ENCODE measurements around the gene SNRPN. TPM values are rescaled to one million over a fixed set of nuclear protein-coding genes. Genes with fewer than 3 reads are reported as not detected.
A peak's percentile ranks its signal among the peaks of the same experiment; 100 is the strongest.
"Not testable (repeated sequence)": the region's sequence is repeated elsewhere in the genome, so short reads cannot be mapped to it uniquely, and the experiment has no call there.

Gene SNRPN
- total RNA-seq = 182 and 217 TPM in 2 replicates

GRCh38 chr15:24954783-24955530 is at the start of gene SNRPN, which contains the start of gene SNURF:
Gene SNRPN, plus strand, starts transcription at chr15:24954987. Its CDS starts 19,467 bp downstream, at chr15:24974454.
Gene SNURF, plus strand, starts transcription at chr15:24954987. Its CDS starts 62 bp downstream, at chr15:24955049.
- DNase-seq (ENCODE audit: low read depth) = peak; percentile 39

GRCh38 chr15:24916305-24917009 is 38.3 kb upstream of the SNRPN start:
- DNase-seq (ENCODE audit: low read depth) = no peak

- no peak for DNase-seq (ENCODE audit: low read depth)
These were observed 37.4 kb upstream of the SNRPN start for GRCh38 chr15:24917431-24917830.

GRCh38 chr15:24919446-24919845 is 35.3 kb upstream of the SNRPN start:
- DNase-seq (ENCODE audit: low read depth) = no peak

DNA sequence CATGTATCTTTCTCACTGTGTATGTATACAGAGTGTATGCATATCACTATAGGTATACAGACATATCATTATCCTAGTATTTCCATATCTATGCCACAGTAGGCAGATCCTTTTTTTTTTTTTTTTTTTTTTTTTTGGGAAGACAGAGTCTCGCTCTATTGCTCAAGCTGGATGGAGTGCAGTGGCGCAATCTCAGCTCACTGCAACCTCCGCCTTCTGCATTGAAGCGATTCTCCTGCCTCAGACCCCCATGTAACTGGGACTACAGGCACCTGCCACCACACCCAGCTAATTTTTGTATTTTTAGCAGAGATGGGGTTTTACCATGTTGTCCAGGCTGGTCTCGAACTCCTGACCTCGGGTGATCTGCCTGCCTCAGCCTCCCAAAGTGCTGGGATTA is 32.0 kb upstream of the SNRPN start:
- not testable (repeated sequence) for DNase-seq (ENCODE audit: low read depth)

- no peak for DNase-seq (ENCODE audit: low read depth)
These were observed 30.6 kb upstream of the SNRPN start for GRCh38 chr15:24924153-24924552.

- no peak for DNase-seq (ENCODE audit: low read depth)
These were observed 30.2 kb upstream of the SNRPN start for GRCh38 chr15:24924621-24925020.

- DNase-seq (ENCODE audit: low read depth) = not testable (repeated sequence)
These were observed 22.7 kb upstream of the SNRPN start for GRCh38 chr15:24931874-24932732.

GRCh38 chr15:24933716-24934115 is 21.1 kb upstream of the SNRPN start:
- no peak for DNase-seq (ENCODE audit: low read depth)

- not testable (repeated sequence) for DNase-seq (ENCODE audit: low read depth)
These were observed 16.6 kb upstream of the SNRPN start for GRCh38 chr15:24938224-24938623.

GRCh38 chr15:24940236-24940635 is 14.6 kb upstream of the SNRPN start:
- no peak for DNase-seq (ENCODE audit: low read depth)

- no peak for DNase-seq (ENCODE audit: low read depth)
These were observed 11.4 kb upstream of the SNRPN start for GRCh38 chr15:24943361-24943760.

GRCh38 chr15:24944954-24945353 is 9.8 kb upstream of the SNRPN start:
- no peak for DNase-seq (ENCODE audit: low read depth)

GRCh38 chr15:24945711-24946110 is 9.1 kb upstream of the SNRPN start:
- no peak for DNase-seq (ENCODE audit: low read depth)

DNA sequence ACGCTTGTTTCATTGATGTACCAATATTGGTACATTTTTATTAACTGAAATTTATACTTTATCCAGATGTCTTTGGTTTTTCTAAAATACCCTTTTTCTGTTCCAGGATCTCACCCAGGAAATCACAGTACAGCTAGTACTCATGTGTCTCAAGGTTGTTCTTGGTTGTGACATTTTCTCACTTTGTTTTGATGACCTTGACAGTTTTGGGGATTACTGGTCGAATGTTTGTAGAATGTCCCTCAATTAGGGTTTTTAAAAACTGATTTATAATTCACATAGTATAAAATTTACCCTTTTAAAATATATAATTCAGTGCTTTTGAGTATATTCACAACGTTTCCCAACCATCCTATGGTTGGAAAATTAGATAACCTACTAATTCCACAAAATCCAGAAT is 6.3 kb upstream of the SNRPN start:
- no peak for DNase-seq (ENCODE audit: low read depth)

GRCh38 chr15:24955531-24955921 is 739 bp downstream of the SNRPN start:
- DNase-seq (ENCODE audit: low read depth) = no peak

GRCh38 chr15:24956111-24956838 is 1.5 kb downstream of the SNRPN start:
- DNase-seq (ENCODE audit: low read depth) = peak; percentile 73

- DNase-seq (ENCODE audit: low read depth) = no peak
These were observed 2.9 kb downstream of the SNRPN start for GRCh38 chr15:24957691-24958090.

DNA sequence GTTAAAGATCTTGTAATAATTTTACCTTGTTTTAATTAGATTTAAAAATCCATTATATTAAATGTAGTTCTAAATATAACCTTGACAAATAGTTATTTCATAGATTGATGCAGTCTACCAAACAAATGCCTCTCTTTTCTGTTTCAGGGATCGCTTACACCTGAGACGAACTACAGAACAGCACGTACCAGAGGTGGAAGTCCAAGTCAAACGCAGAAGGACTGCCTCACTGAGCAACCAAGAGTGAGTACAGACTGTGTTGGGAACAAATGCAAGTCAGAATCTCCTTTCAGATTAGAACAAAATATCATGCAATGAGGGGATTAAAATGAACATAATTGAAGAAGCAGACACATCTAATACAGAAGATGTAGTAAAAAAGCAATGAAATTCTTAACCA is 7.2 kb downstream of the SNRPN start:
- DNase-seq (ENCODE audit: low read depth) = no peak

DNA sequence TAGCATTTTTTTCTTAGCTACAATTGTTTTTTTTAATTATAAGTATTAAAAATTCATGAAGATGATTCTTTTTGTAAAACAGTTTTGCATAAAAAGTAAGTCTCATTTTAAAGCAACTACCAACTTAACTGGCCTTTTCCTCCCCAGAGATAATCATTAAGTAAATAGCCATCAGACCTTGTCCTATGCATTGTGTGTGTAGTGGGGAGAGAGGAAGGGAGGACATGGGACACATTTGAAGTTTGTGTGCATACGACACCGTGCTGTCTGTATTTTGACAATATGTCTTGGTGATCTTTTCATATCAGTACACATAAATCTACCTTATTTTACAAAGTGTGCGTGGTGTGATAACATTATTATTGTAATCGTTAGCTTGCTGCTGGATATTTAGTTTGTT is 8.1 kb downstream of the SNRPN start:
- DNase-seq (ENCODE audit: low read depth) = no peak

DNA sequence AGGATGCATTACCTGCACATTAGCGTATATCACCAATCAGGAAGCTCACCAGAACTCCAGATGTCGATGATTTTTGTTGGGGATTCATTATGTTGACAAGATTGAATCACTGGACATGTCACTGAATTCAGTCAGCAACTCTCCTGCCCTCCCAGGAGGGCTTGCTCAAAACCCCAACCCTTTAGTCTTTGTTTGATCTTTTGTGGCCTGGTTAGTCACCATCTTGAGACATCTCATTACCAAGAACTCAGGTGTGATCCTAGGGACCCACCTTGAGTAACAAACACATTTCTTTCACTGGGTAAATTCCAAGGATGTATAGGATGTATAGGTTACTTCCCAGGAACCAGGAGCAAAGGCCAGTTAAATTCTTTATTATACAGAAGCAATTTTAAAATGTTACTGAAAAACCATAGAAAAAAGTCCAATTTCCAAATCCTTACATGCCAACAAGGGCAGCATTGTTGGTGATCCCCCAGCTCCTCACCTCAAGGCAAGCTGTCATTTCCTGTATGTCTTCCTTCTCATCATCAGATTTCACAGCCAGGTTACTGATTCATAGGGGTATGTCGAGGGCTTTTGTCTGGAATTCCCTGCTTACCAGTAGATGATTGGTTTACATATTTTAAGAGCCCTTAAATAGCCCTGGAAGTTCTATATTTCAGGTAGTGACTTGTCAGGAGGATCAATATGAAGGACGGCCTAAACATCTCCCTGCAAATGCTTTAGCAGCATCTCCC is 11.7 kb downstream of the SNRPN start:
- DNase-seq (ENCODE audit: low read depth) = no peak

Measured in renal cortical epithelial cell (primary cell).